BE2C (cell line): Measurements from ENCODE around the gene ABCA4.

Source experiments
- DNase-seq: peaks from one replicate; pipeline ENCODE4 v3.0.0-alpha.2; 2020
- H3K27me3 ChIP-seq: fragments of 250-450 bp; sonication (Bioruptor Pico); 2 replicates; pipeline ENCODE4 v1.5.1; 2020; ENCODE audit warnings: mild to moderate bottlenecking
- H3K36me3 ChIP-seq: fragments of 250-450 bp; sonication (Bioruptor Pico); 2 replicates; pipeline ENCODE4 v1.5.1; 2020; ENCODE audit warnings: mild to moderate bottlenecking
- H3K4me1 ChIP-seq: fragments of 250-450 bp; sonication (Bioruptor Pico); 2 replicates; pipeline ENCODE4 v1.5.1; 2020
- H3K4me3 ChIP-seq: 2 replicates; pipeline ENCODE4 v1.5.1; 2011; ENCODE audit warnings: low read depth, low read length
- H3K9me3 ChIP-seq: fragments of 250-450 bp; sonication (Bioruptor Pico); 2 replicates; pipeline ENCODE4 v1.5.1; 2020
- CTCF ChIP-seq: IDR thresholded peaks from 2 replicates; pipeline ENCODE4 v1.5.1; 2012; ENCODE audit warnings: mild to moderate bottlenecking, low read depth, low read length

Gene ABCA4

GRCh38 chr1:93961906-93962305 lies 159.0 kb downstream of the ABCA4 start:
- Histone ChIP-seq H3K4me1 (no peaks in the 10 kb centered on the region), H3K36me3 (no peaks in the 10 kb centered on the region), H3K27me3 (no peaks in the 10 kb centered on the region), H3K9me3 (no peaks in the 10 kb centered on the region), H3K4me3 (no peak overlapping the region)
- DNase-seq = no peak
- no peak for TF ChIP-seq CTCF

DNA sequence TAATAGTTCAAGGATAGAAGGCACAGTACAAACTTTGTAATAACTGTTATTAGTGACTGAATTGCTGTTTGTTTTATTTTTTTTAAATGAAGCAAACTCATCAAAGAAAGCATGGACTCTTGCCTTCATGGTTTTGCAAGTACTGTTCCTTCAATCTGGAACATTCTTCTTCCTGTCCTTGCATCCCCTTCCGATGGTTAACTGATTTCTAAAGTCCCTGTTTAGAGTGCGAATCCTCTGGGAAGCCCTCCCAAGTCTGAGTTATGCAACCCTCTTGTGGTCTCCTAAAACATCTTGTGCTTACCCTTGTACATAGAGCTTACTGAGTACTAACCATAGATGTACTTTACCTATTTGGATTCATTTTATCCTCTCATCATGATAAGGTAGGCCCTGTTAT lies 159.5 kb downstream of the ABCA4 start:
- no peaks in the 10 kb centered on the region for H3K4me1 ChIP-seq
- no peaks in the 10 kb centered on the region for H3K9me3 ChIP-seq
- TF ChIP-seq CTCF = no peak
- H3K4me3 ChIP-seq = no peak overlapping the region
- no peak for DNase-seq
- H3K27me3 ChIP-seq = no peaks in the 10 kb centered on the region
- H3K36me3 ChIP-seq = no peaks in the 10 kb centered on the region

- H3K27me3 ChIP-seq = no peaks in the 10 kb centered on the region
- no peak for DNase-seq
- TF ChIP-seq CTCF = no peak
- H3K9me3 ChIP-seq = no peaks in the 10 kb centered on the region
- no peaks in the 10 kb centered on the region for H3K36me3 ChIP-seq
- no peaks in the 10 kb centered on the region for H3K4me1 ChIP-seq
- no peak overlapping the region for H3K4me3 ChIP-seq
Observed at GRCh38 chr1:93960641-93961147, 160.3 kb downstream of the ABCA4 start.

- no peak for DNase-seq
- Histone ChIP-seq H3K4me1 (no peaks in the 10 kb centered on the region), H3K27me3 (no peaks in the 10 kb centered on the region), H3K36me3 (no peaks in the 10 kb centered on the region), H3K4me3 (no peak overlapping the region), H3K9me3 (no peaks in the 10 kb centered on the region)
- TF ChIP-seq CTCF = no peak
Observed at GRCh38 chr1:93959413-93959812, 161.5 kb downstream of the ABCA4 start.

GRCh38 chr1:93958726-93959100 lies 162.2 kb downstream of the ABCA4 start:
- TF ChIP-seq CTCF = no peak
- Histone ChIP-seq H3K9me3 (no peaks in the 10 kb centered on the region), H3K4me1 (no peaks in the 10 kb centered on the region), H3K36me3 (no peaks in the 10 kb centered on the region), H3K4me3 (no peak overlapping the region), H3K27me3 (no peaks in the 10 kb centered on the region)
- DNase-seq = no peak

GRCh38 chr1:93958032-93958725 lies 162.8 kb downstream of the ABCA4 start:
- no peak for DNase-seq
- Histone ChIP-seq H3K4me1 (no peaks in the 10 kb centered on the region), H3K36me3 (no peaks in the 10 kb centered on the region), H3K27me3 (no peaks in the 10 kb centered on the region), H3K4me3 (no peak overlapping the region), H3K9me3 (no peaks in the 10 kb centered on the region)
- TF ChIP-seq CTCF = no peak
